Stomach (tissue), 9 donors: ENCODE data around the gene RPP30. TPM values are rescaled to one million over a fixed set of nuclear protein-coding genes. Genes with fewer than 3 reads are reported as not detected.

Experiments used
- DNase-seq, 2 donors: peaks; one replicate each; pipeline versions ENCODE4 v3.0.0 to v3.0.0-alpha.2; 2013 to 2019
- H3K27ac ChIP-seq, 5 donors: fragments of 200-600 bp in 4 of 5; sonication (generic) in 4 of 5; one replicate each; pipeline ENCODE4 v1.5.1; 2013 to 2019; ENCODE audit warnings: mild to moderate bottlenecking in 1 of 5, moderate library complexity in 1 of 5
- H3K27me3 ChIP-seq, 3 donors: fragments of 200-600 bp; sonication (generic); one replicate each; pipeline ENCODE4 v1.5.1; 2017 to 2019; ENCODE audit warnings: mixed run types in 1 of 3
- H3K36me3 ChIP-seq, 4 donors: fragments of 200-600 bp; sonication (generic); 1 replicate in 3 of 4; 2 replicates in 1 of 4; pipeline ENCODE4 v1.5.1; 2016 to 2019
- H3K4me1 ChIP-seq, 4 donors: fragments of 200-600 bp; sonication (generic); one replicate each; pipeline ENCODE4 v1.5.1; 2016 to 2019
- H3K4me3 ChIP-seq, 4 donors: fragments of 200-600 bp; sonication (generic) in 3 of 4; one replicate each; pipeline ENCODE4 v1.5.1; 2016 to 2019; ENCODE audit warnings: mild to moderate bottlenecking in 1 of 4
- H3K9me3 ChIP-seq, 4 donors: fragments of 200-600 bp; sonication (generic); one replicate each; pipeline ENCODE4 v1.5.1; 2016 to 2019
- EP300 ChIP-seq: sonication (generic); formaldehyde crosslinking; IDR thresholded peaks from one replicate; pipeline ENCODE4 v1.6.1; 2017; ENCODE audit warnings: antibody characterized with exemption
- POLR2A ChIP-seq, 4 donors: fragments of 450-650 bp; IDR thresholded peaks; one replicate each; pipeline ENCODE4 v1.6.1; 2016; ENCODE audit warnings: antibody characterized with exemption in 4 of 4, control low read depth in 2 of 4, mild to moderate bottlenecking in 1 of 4, moderate library complexity in 1 of 4
- POLR2AphosphoS5 ChIP-seq, 3 donors: sonication (generic); formaldehyde crosslinking; IDR thresholded peaks; one replicate each; pipeline ENCODE4 v1.6.1; 2016; ENCODE audit warnings: antibody characterized with exemption in 3 of 3
- WGBS, 5 donors: extraction: QIAGEN DNeasy Blood & Tissue Kit in 3 of 5; methylation state at CpG; one replicate each; pipeline versions ENCODE4 v1.1.5 to v1.1.7; 2013 to 2018; 5-methylcytosine and 5-hydroxymethylcytosine counted together
- intact Hi-C: fragments of 100-400 bp; cut with DNase I; formaldehyde crosslinking; loops from one replicate; pipeline ENCODE4 v1.15.1; 2023; ENCODE audit warnings: low total_unique reads
- polyA plus RNA-seq, 3 donors: library from polyadenylated mRNA; stranded (reverse); fragments of 200-250 nt; gene quantifications; one replicate each; pipeline ENCODE4 v1.2.3, GENCODE V29; 2013
- total RNA-seq, 5 donors: library from RNA; depleted of rRNA; stranded (reverse); fragments of >200 nt; gene quantifications; one replicate each; pipeline versions ENCODE4 v1.1.0 to v1.2.3, GENCODE V29; 2014 to 2016
- TF ChIP-seq, protein P1 (sequence below), 7 experiments: fragments of 450-650 bp in 4 of 7; fragments of 200-600 bp in 3 of 7; sonication (generic) in 3 of 7; IDR thresholded peaks; one replicate each; pipeline ENCODE4 v1.5.1; 2016 to 2019; ENCODE audit warnings: antibody characterized with exemption in 7 of 7, control low read depth in 2 of 7, mild to moderate bottlenecking in 1 of 7
- donor health status: healthy with polysubstance abuse.
- donor health status: Bipolar disorder and iron deficiency.
- donor health status: healthy.

Gene RPP30
- total and polyA plus RNA-seq, 8 donors = 8.8 to 53.4 (median 24.1) TPM

DNA sequence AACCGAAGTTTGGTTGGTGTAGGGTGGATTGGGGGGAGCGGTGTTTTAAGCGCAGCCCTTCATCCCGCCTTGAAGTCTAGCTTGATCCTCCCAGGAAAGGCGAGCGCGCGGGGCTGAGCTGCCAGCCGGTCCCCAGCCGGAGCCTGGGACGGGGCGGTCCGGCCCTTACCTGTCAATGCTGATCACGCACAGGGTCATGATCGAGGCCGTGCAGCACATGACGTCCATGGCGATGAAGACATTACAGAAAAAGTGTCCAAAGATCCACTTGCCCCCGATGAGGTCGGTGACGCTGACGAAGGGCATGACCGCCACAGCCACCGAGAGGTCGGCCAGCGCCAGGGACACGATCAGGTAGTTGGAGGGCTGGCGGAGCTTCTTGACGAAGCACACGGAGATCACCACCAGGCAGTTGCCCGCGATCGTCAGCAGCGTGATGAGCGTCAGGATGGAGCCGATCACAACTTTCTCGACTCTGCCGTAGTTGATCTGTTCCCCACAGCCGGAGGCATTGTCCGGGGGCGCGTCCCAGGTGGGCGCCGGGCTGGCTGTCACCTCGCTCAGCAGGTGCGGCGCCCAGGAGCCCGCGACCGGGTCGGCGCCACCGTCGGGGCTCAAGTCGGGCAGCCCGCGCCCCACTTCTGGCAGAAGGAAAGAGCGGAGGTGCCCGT lies 14.7 kb upstream of the RPP30 start:
- TF ChIP-seq POLR2AphosphoS5 (IDR thresholded peaks at IDR 0.05) (no peak), POLR2A (IDR thresholded peaks at IDR 0.05) (no peak), EP300 (no peak)
- TF ChIP-seq, protein P1, sequence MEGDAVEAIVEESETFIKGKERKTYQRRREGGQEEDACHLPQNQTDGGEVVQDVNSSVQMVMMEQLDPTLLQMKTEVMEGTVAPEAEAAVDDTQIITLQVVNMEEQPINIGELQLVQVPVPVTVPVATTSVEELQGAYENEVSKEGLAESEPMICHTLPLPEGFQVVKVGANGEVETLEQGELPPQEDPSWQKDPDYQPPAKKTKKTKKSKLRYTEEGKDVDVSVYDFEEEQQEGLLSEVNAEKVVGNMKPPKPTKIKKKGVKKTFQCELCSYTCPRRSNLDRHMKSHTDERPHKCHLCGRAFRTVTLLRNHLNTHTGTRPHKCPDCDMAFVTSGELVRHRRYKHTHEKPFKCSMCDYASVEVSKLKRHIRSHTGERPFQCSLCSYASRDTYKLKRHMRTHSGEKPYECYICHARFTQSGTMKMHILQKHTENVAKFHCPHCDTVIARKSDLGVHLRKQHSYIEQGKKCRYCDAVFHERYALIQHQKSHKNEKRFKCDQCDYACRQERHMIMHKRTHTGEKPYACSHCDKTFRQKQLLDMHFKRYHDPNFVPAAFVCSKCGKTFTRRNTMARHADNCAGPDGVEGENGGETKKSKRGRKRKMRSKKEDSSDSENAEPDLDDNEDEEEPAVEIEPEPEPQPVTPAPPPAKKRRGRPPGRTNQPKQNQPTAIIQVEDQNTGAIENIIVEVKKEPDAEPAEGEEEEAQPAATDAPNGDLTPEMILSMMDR (IDR thresholded peaks at IDR 0.05) = no peak
- 5 to 16% (median 11%) methylated on average over 36 to 59 of the region's 59 CpGs for WGBS, 5 donors
- intact Hi-C loops = no loop called here
- DNase-seq = peak in 1 of 2 donors; percentile 34
- H3K36me3 ChIP-seq = no peaks in the 10 kb centered on the region
- no peaks in the 10 kb centered on the region for H3K9me3 ChIP-seq
- peak overlapping the region; percentile 69 to 78 (median 71) for H3K4me3 ChIP-seq
- H3K27me3 ChIP-seq = peaks cover 0 to 48% (median 37%) of the 10 kb centered on the region in 3 donors
- H3K4me1 ChIP-seq = peaks cover 8 to 22% (median 16%) of the 10 kb centered on the region in 4 donors
- H3K27ac ChIP-seq = peak overlapping the region in 4 of 5 donors; percentile 63 to 83 (median 75)

DNA sequence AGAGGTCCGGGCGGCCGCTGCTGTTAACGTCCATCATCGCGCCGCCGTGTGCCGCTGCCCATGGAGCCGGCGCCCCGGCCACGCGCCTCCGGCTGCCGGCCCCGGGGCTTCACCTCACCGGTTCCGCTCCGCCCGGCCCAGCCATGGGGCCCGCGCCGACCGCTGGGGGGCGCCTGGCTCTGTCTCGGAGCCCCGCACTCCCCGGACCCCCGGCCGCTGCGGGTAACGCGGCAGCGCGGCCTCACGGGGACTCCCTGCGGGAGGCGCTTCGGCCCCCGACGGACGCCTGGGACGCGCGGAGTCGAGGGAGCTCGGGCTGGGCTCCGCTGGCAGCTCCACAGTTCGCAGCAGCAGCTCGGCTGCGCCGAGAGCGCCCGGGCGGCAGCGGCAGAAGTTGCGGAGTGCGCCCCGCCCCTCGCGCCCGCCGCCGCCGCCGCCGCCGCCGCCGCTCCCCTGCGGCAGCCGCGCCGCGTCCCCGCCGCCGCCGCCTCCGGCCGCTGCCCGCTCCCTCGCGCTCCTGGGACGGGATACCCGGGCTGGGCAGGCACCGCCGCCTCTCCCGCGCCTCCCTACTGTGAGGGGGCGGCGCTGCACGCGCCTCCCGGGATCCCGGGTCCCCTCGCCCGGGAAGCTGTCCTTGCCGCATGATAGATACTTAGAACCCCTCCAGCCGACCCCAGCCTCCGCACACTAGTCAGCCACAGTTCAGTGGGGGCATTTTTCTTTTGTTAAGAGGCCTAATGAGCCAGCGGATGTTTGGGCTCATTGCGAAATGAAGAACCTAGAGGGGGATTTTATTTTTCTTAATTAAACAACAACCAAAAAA lies 13.9 kb upstream of the RPP30 start, which contains the start of gene HTR7:
TSS of gene HTR7 (minus strand) at position 405 of the 826 bp plus-strand sequence. CDS start at position 37, 368 bp downstream.
- DNase-seq = peak; percentile 54 to 84
- intact Hi-C loops = no loop called here
- peak within 1 kb of the TSS; percentile 63 to 83 (median 72) for H3K27ac ChIP-seq
- TF ChIP-seq, protein P1 (IDR thresholded peaks at IDR 0.05) = peak in 3 of 7 experiments; percentile 45 to 69 (median 58)
- TF ChIP-seq EP300 = no peak
- no peaks in the 10 kb centered on the region for H3K9me3 ChIP-seq
- peaks cover 8 to 22% (median 16%) of the 10 kb centered on the region in 4 donors for H3K4me1 ChIP-seq
- peak within 1 kb of the TSS; percentile 69 to 78 (median 71) for H3K4me3 ChIP-seq
- peaks cover 0 to 48% (median 37%) of the 10 kb centered on the region in 3 donors for H3K27me3 ChIP-seq
- H3K36me3 ChIP-seq = no peaks in the 10 kb centered on the region
- 0 to 3% (median 1%) methylated on average over 25 to 103 of the region's 104 CpGs for WGBS, 5 donors

DNA sequence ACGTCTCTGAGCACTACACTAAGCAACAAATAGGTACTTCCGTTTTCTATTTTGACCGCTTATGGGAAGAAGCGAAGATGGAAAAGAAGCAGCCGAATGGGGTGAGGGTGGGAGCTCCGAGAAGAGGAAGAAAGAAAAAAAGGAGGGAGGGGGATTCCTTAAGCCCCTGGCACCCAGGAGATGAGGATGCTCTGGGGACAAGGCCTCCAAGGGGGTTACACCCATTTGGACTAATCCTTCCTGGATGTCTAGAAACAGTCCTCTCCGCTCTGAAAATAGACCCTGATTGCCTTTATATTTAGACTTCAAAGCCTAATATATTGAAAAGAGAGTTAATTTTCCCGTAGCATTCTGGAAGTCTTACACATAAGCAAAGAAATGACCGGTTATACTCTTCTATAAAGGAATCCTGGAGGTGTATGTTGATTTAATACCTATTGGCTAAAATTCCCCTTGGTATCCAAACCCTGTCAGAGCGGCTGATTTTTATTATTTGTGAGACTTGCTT lies 13.3 kb upstream of the RPP30 start:
- intact Hi-C loops = no loop called here
- WGBS, 5 donors = 21 to 34% (median 25%) methylated on average over 10 of the region's 10 CpGs
- peak overlapping the region; percentile 69 to 78 (median 71) for H3K4me3 ChIP-seq

DNA sequence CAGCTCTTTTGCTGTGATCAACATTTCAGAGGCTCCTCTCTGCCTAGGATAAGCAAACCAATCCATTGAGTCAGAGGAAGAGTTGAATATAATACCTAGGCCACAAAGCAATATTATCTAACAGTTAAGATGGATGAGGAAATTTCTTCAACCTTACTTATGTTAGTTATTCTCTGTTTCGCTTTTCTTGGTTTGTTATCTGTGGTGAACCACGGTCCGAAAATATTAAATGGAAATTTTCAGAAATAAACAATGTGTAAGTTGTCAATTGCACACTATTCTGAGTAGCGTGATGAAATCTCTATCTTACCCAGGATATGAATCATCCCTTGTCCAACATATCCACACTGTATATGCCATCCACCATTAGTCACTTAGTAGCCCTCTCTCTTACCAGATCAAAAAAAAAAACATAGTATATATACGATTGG lies 12.4 kb upstream of the RPP30 start:
- Histone ChIP-seq H3K4me3 (no peak overlapping the region), H3K4me1 (peaks cover 8 to 22% (median 16%) of the 10 kb centered on the region in 4 donors), H3K27ac (no peak overlapping the region), H3K9me3 (no peaks in the 10 kb centered on the region), H3K36me3 (no peaks in the 10 kb centered on the region), H3K27me3 (peaks cover 0 to 45% (median 32%) of the 10 kb centered on the region in 3 donors)
- DNase-seq = no peak
- WGBS, 5 donors = 69 to 76% (median 72%) methylated on average over 5 of the region's 5 CpGs
- intact Hi-C loops = no loop called here
- TF ChIP-seq, protein P1 (IDR thresholded peaks at IDR 0.05) = no peak
- TF ChIP-seq POLR2AphosphoS5 (IDR thresholded peaks at IDR 0.05) (no peak), EP300 (no peak), POLR2A (IDR thresholded peaks at IDR 0.05) (no peak)

More for the DNA sequence above, 13.3 kb upstream of the RPP30 start:
- no peaks in the 10 kb centered on the region for H3K9me3 ChIP-seq
- peaks cover 0 to 48% (median 37%) of the 10 kb centered on the region in 3 donors for H3K27me3 ChIP-seq
- peak overlapping the region in 4 of 5 donors; percentile 51 to 83 (median 75) for H3K27ac ChIP-seq
- no peak for DNase-seq
- H3K4me1 ChIP-seq = peaks cover 8 to 22% (median 16%) of the 10 kb centered on the region in 4 donors
- no peaks in the 10 kb centered on the region for H3K36me3 ChIP-seq
- TF ChIP-seq, protein P1 (IDR thresholded peaks at IDR 0.05) = no peak
